WTC11 (cell line): ENCODE results near the gene CRAMP1. TPM values are rescaled to one million over a fixed set of nuclear protein-coding genes. Genes with fewer than 3 reads are reported as not detected.

Experiments used
- ATAC-seq: fragments of 200-7000 bp; cut with Tn5 transposase; 2 replicates; pipeline ENCODE4 v1.10.0; 2021; ENCODE audit warnings: mild to moderate bottlenecking, moderate library complexity
- CTCF ChIA-PET: fragments of 300-600 bp; sonication (Branson Sonifier 250); formaldehyde crosslinking; loops from one replicate; lab custom pipeline; 2021; ENCODE audit warnings: antibody characterized with exemption; lab: Charles Lee
- POLR2A ChIA-PET: fragments of 350-600 bp; sonication (Branson Sonifier 250); formaldehyde crosslinking; loops from one replicate; lab custom pipeline; 2021; ENCODE audit warnings: antibody characterized with exemption; lab: Charles Lee
- DNase-seq: peaks from one replicate; pipeline ENCODE4 v3.0.0; 2021; ENCODE audit warnings: low spot score
- H3K27ac Mint-ChIP-seq: 2 replicates; pipeline ENCODE4 v1.8.0; 2021; ENCODE audit warnings: mixed read lengths
- H3K27me3 Mint-ChIP-seq: 2 replicates; pipeline ENCODE4 v1.8.0; 2021; ENCODE audit warnings: low read depth, mild to moderate bottlenecking, moderate library complexity, mixed read lengths
- H3K36me3 Mint-ChIP-seq: 2 replicates; pipeline ENCODE4 v1.8.0; 2021; ENCODE audit warnings: mixed read lengths
- H3K4me1 Mint-ChIP-seq: 2 replicates; pipeline ENCODE4 v1.8.0; 2022; ENCODE audit warnings: mixed read lengths
- H3K4me3 Mint-ChIP-seq: 2 replicates; pipeline ENCODE4 v1.8.0; 2021; ENCODE audit warnings: mild to moderate bottlenecking, moderate library complexity, mixed read lengths
- H3K9me3 Mint-ChIP-seq: 2 replicates; pipeline ENCODE4 v1.8.0; 2021; ENCODE audit warnings: mixed read lengths
- CBFB ChIP-seq: sonication (generic); formaldehyde crosslinking; IDR thresholded peaks from 2 replicates; pipeline ENCODE4 v1.8.1; 2022; ENCODE audit warnings: mild to moderate bottlenecking, low read depth, missing genetic modification reagents
- CREM ChIP-seq: sonication (generic); formaldehyde crosslinking; IDR thresholded peaks from 2 replicates; pipeline ENCODE4 v1.8.1; 2022; ENCODE audit warnings: mild to moderate bottlenecking, missing genetic modification reagents, moderate library complexity
- FOXK1 ChIP-seq: sonication (generic); formaldehyde crosslinking; IDR thresholded peaks from 2 replicates; pipeline ENCODE4 v1.8.0; 2022; ENCODE audit warnings: mild to moderate bottlenecking, moderate library complexity, missing genetic modification reagents
- GTF2I ChIP-seq: fragments of 250-450 bp; sonication (Bioruptor Pico); conservative IDR thresholded peaks from 2 replicates; pipeline ENCODE4 v1.4.0; 2021; ENCODE audit warnings: mild to moderate bottlenecking
- JAZF1 ChIP-seq: fragments of 250-450 bp; sonication (Bioruptor Pico); IDR thresholded peaks from 2 replicates; pipeline ENCODE4 v1.9.0; 2021; ENCODE audit warnings: moderate library complexity, mild to moderate bottlenecking, inconsistent platforms
- NFATC4 ChIP-seq: fragments of 250-450 bp; sonication (Bioruptor Pico); IDR thresholded peaks from 2 replicates; pipeline ENCODE4 v1.9.0; 2021; ENCODE audit warnings: mild to moderate bottlenecking
- NFYB ChIP-seq: sonication (generic); formaldehyde crosslinking; conservative IDR thresholded peaks from 2 replicates; pipeline ENCODE4 v1.8.0; 2022; ENCODE audit warnings: low read depth, missing genetic modification reagents
- OVOL2 ChIP-seq: fragments of 250-450 bp; sonication (Bioruptor Pico); IDR thresholded peaks from 2 replicates; pipeline ENCODE4 v1.9.0; 2021; ENCODE audit warnings: mild to moderate bottlenecking, borderline replicate concordance
- TP53 ChIP-seq: sonication (generic); formaldehyde crosslinking; IDR thresholded peaks from 2 replicates; pipeline ENCODE4 v1.8.1; 2023; ENCODE audit warnings: mild to moderate bottlenecking, missing genetic modification reagents
- ZNF219 ChIP-seq: sonication (generic); formaldehyde crosslinking; IDR thresholded peaks from 2 replicates; pipeline ENCODE4 v1.8.0; 2023; ENCODE audit warnings: missing genetic modification reagents, mild to moderate bottlenecking, borderline replicate concordance
- ZNF396 ChIP-seq: fragments of 250-450 bp; sonication (Bioruptor Pico); IDR thresholded peaks from 2 replicates; pipeline ENCODE4 v1.8.0; 2021; ENCODE audit warnings: mild to moderate bottlenecking, moderate library complexity, borderline replicate concordance
- total RNA-seq: library from RNA; stranded (reverse); gene quantifications from 3 replicates; pipeline ENCODE4 v1.2.3, GENCODE V29; 2021
- TF ChIP-seq, protein P1 (sequence below): sonication (generic); formaldehyde crosslinking; IDR thresholded peaks from 2 replicates; pipeline ENCODE4 v1.8.0; 2023; ENCODE audit warnings: missing genetic modification reagents, mild to moderate bottlenecking, borderline replicate concordance
- TF ChIP-seq, protein P2 (sequence below): fragments of 250-450 bp; sonication (Bioruptor Pico); IDR thresholded peaks from 2 replicates; pipeline ENCODE4 v1.9.0; 2021; ENCODE audit warnings: mild to moderate bottlenecking
- TF ChIP-seq, protein P3 (sequence below): sonication (generic); formaldehyde crosslinking; conservative IDR thresholded peaks from 2 replicates; pipeline ENCODE4 v1.8.1; 2022; ENCODE audit warnings: mild to moderate bottlenecking, missing genetic modification reagents
- TF ChIP-seq, protein P4 (sequence below): fragments of 250-450 bp; sonication (Bioruptor Pico); IDR thresholded peaks from 2 replicates; pipeline ENCODE4 v1.9.0; 2021; ENCODE audit warnings: moderate library complexity, mild to moderate bottlenecking, inconsistent platforms, borderline replicate concordance
- TF ChIP-seq, protein P5 (sequence below): sonication (generic); formaldehyde crosslinking; IDR thresholded peaks from 2 replicates; pipeline ENCODE4 v1.8.1; 2022; ENCODE audit warnings: low read depth, missing genetic modification reagents, borderline replicate concordance
- TF ChIP-seq, protein P6 (sequence below): sonication (generic); formaldehyde crosslinking; conservative IDR thresholded peaks from 2 replicates; pipeline ENCODE4 v1.8.1; 2023; ENCODE audit warnings: mild to moderate bottlenecking, low read depth, missing genetic modification reagents, moderate library complexity
- TF ChIP-seq, protein P7 (sequence below): fragments of 250-450 bp; sonication (Bioruptor Pico); IDR thresholded peaks from 2 replicates; pipeline ENCODE4 v1.9.0; 2021; ENCODE audit warnings: mild to moderate bottlenecking, borderline replicate concordance

The CRAMP1 gene
- total RNA-seq, 1 experiment from 2014 or later: 27.4 TPM

DNA sequence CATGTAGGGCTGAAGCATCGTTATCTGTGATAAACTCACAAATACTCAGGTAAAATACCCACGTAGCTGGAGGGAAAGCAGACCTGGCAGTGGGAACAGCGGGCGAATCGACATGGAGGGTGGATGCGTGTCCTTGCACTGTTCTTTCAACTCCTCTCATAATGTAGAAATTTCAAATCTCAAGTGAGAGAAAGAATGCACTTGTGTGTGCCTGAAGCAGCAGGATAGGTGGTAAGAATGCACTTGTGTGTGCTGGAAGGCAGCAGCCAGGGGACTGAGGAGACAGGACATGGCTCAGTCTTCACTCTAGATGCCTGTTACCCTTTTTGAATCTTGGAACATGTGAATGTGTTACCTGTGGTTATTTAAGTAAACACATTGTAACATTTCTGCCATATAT, 10.7 kb upstream of the CRAMP1 start:
- peaks cover 19% of the 10 kb centered on the region for H3K9me3 Mint-ChIP-seq
- peaks cover 10% of the 10 kb centered on the region for H3K27me3 Mint-ChIP-seq
- no peak overlapping the region for H3K4me3 Mint-ChIP-seq
- H3K4me1 Mint-ChIP-seq: no peaks in the 10 kb centered on the region
- DNase-seq (no peak), ATAC-seq (no peak)
- no peak overlapping the region for H3K27ac Mint-ChIP-seq
- H3K36me3 Mint-ChIP-seq: peaks cover 43% of the 10 kb centered on the region
- TF ChIP-seq FOXK1 (CRISPR knock-in tag) (no peak), CBFB (CRISPR knock-in tag) (no peak), OVOL2 (CRISPR knock-in tag) (no peak), NFYB (CRISPR knock-in tag) (no peak)
- TF ChIP-seq, protein P1, sequence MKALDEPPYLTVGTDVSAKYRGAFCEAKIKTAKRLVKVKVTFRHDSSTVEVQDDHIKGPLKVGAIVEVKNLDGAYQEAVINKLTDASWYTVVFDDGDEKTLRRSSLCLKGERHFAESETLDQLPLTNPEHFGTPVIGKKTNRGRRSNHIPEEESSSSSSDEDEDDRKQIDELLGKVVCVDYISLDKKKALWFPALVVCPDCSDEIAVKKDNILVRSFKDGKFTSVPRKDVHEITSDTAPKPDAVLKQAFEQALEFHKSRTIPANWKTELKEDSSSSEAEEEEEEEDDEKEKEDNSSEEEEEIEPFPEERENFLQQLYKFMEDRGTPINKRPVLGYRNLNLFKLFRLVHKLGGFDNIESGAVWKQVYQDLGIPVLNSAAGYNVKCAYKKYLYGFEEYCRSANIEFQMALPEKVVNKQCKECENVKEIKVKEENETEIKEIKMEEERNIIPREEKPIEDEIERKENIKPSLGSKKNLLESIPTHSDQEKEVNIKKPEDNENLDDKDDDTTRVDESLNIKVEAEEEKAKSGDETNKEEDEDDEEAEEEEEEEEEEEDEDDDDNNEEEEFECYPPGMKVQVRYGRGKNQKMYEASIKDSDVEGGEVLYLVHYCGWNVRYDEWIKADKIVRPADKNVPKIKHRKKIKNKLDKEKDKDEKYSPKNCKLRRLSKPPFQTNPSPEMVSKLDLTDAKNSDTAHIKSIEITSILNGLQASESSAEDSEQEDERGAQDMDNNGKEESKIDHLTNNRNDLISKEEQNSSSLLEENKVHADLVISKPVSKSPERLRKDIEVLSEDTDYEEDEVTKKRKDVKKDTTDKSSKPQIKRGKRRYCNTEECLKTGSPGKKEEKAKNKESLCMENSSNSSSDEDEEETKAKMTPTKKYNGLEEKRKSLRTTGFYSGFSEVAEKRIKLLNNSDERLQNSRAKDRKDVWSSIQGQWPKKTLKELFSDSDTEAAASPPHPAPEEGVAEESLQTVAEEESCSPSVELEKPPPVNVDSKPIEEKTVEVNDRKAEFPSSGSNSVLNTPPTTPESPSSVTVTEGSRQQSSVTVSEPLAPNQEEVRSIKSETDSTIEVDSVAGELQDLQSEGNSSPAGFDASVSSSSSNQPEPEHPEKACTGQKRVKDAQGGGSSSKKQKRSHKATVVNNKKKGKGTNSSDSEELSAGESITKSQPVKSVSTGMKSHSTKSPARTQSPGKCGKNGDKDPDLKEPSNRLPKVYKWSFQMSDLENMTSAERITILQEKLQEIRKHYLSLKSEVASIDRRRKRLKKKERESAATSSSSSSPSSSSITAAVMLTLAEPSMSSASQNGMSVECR (CRISPR knock-in tag): no peak
- TF ChIP-seq, protein P2, sequence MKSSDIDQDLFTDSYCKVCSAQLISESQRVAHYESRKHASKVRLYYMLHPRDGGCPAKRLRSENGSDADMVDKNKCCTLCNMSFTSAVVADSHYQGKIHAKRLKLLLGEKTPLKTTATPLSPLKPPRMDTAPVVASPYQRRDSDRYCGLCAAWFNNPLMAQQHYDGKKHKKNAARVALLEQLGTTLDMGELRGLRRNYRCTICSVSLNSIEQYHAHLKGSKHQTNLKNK: no peak
- TF ChIP-seq, protein P3, sequence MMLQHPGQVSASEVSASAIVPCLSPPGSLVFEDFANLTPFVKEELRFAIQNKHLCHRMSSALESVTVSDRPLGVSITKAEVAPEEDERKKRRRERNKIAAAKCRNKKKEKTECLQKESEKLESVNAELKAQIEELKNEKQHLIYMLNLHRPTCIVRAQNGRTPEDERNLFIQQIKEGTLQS: no peak
- TF ChIP-seq, protein P4, sequence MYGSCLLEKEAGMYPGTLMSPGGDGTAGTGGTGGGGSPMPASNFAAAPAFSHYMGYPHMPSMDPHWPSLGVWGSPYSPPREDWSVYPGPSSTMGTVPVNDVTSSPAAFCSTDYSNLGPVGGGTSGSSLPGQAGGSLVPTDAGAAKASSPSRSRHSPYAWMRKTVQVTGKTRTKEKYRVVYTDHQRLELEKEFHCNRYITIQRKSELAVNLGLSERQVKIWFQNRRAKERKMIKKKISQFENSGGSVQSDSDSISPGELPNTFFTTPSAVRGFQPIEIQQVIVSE (CRISPR knock-in tag): no peak
- TF ChIP-seq, all 79 proteins: peak for 0
- POLR2A ChIA-PET: interaction anchor here (0.6 kb wide), 1 partner anchor 15 kb away, joined by 3 read pairs; no protein-coding TSS in a partner anchor
- CTCF ChIA-PET: no interaction called here

DNA sequence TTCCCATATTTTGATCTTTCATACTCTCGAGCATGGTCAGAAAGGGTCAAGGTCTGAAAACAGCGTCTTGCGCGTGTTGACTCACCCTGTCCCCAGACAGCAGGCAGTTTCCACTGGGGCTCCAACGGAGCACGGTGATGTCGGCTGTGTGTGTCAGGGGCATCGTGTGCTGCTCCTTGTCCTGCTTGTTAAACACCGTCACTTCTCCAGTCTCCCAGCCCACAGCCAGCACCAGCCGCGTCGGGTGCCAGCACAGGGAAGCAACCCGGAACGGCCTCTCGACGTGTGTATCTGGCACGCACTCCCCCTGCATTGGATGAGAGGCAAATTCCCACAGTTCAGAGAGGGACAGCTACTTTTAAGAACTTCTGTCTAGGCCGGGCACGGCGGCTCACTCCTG, 9.9 kb upstream of the CRAMP1 start:
- ATAC-seq (no peak), DNase-seq (no peak)
- H3K36me3 Mint-ChIP-seq: peaks cover 41% of the 10 kb centered on the region
- ChIA-PET POLR2A (no interaction called here), CTCF (no interaction called here)
- TF ChIP-seq GTF2I (CRISPR knock-in tag) (no peak), JAZF1 (CRISPR knock-in tag) (no peak), TP53 (CRISPR knock-in tag) (no peak), CREM (CRISPR knock-in tag) (no peak), NFATC4 (CRISPR knock-in tag) (no peak), ZNF396 (CRISPR knock-in tag) (no peak), ZNF219 (CRISPR knock-in tag) (no peak)
- TF ChIP-seq, protein P5, sequence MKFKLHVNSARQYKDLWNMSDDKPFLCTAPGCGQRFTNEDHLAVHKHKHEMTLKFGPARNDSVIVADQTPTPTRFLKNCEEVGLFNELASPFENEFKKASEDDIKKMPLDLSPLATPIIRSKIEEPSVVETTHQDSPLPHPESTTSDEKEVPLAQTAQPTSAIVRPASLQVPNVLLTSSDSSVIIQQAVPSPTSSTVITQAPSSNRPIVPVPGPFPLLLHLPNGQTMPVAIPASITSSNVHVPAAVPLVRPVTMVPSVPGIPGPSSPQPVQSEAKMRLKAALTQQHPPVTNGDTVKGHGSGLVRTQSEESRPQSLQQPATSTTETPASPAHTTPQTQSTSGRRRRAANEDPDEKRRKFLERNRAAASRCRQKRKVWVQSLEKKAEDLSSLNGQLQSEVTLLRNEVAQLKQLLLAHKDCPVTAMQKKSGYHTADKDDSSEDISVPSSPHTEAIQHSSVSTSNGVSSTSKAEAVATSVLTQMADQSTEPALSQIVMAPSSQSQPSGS (CRISPR knock-in tag): no peak
- TF ChIP-seq, protein P6, sequence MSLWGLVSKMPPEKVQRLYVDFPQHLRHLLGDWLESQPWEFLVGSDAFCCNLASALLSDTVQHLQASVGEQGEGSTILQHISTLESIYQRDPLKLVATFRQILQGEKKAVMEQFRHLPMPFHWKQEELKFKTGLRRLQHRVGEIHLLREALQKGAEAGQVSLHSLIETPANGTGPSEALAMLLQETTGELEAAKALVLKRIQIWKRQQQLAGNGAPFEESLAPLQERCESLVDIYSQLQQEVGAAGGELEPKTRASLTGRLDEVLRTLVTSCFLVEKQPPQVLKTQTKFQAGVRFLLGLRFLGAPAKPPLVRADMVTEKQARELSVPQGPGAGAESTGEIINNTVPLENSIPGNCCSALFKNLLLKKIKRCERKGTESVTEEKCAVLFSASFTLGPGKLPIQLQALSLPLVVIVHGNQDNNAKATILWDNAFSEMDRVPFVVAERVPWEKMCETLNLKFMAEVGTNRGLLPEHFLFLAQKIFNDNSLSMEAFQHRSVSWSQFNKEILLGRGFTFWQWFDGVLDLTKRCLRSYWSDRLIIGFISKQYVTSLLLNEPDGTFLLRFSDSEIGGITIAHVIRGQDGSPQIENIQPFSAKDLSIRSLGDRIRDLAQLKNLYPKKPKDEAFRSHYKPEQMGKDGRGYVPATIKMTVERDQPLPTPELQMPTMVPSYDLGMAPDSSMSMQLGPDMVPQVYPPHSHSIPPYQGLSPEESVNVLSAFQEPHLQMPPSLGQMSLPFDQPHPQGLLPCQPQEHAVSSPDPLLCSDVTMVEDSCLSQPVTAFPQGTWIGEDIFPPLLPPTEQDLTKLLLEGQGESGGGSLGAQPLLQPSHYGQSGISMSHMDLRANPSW: no peak
- TF ChIP-seq, protein P7, sequence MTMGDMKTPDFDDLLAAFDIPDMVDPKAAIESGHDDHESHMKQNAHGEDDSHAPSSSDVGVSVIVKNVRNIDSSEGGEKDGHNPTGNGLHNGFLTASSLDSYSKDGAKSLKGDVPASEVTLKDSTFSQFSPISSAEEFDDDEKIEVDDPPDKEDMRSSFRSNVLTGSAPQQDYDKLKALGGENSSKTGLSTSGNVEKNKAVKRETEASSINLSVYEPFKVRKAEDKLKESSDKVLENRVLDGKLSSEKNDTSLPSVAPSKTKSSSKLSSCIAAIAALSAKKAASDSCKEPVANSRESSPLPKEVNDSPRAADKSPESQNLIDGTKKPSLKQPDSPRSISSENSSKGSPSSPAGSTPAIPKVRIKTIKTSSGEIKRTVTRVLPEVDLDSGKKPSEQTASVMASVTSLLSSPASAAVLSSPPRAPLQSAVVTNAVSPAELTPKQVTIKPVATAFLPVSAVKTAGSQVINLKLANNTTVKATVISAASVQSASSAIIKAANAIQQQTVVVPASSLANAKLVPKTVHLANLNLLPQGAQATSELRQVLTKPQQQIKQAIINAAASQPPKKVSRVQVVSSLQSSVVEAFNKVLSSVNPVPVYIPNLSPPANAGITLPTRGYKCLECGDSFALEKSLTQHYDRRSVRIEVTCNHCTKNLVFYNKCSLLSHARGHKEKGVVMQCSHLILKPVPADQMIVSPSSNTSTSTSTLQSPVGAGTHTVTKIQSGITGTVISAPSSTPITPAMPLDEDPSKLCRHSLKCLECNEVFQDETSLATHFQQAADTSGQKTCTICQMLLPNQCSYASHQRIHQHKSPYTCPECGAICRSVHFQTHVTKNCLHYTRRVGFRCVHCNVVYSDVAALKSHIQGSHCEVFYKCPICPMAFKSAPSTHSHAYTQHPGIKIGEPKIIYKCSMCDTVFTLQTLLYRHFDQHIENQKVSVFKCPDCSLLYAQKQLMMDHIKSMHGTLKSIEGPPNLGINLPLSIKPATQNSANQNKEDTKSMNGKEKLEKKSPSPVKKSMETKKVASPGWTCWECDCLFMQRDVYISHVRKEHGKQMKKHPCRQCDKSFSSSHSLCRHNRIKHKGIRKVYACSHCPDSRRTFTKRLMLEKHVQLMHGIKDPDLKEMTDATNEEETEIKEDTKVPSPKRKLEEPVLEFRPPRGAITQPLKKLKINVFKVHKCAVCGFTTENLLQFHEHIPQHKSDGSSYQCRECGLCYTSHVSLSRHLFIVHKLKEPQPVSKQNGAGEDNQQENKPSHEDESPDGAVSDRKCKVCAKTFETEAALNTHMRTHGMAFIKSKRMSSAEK (CRISPR knock-in tag): no peak
- peaks cover 13% of the 10 kb centered on the region for H3K9me3 Mint-ChIP-seq
- no peak overlapping the region for H3K27ac Mint-ChIP-seq
- H3K27me3 Mint-ChIP-seq: peaks cover 10% of the 10 kb centered on the region
- H3K4me3 Mint-ChIP-seq: no peak overlapping the region
- H3K4me1 Mint-ChIP-seq: no peaks in the 10 kb centered on the region
